Naive thymus-derived CD8-positive, alpha-beta T cell (primary cell): ENCODE data around the gene TSPAN32. TPM values are rescaled to one million over a fixed set of nuclear protein-coding genes. Genes with fewer than 3 reads are reported as not detected.

Source experiments
- ATAC-seq, 2 donors: fragments of 150-1000 bp; cut with Tn5 transposase in 1 of 2; sonication (Bioruptor Pico), chemical (Tn5 transposase) in 1 of 2; 1 replicate in 1 of 2; 2 replicates in 1 of 2; pipeline ENCODE4 v1.10.0; 2021; ENCODE audit warnings: mild to moderate bottlenecking in 2 of 2, moderate library complexity in 2 of 2
- POLR2A ChIA-PET: fragments of 350-600 bp; sonication (Branson Sonifier 250); formaldehyde crosslinking; loops from one replicate; lab custom pipeline; 2021; ENCODE audit warnings: antibody characterized with exemption; lab: Charles Lee
- DNase-seq, 10 donors: peaks; one replicate each; pipeline versions ENCODE4 v3.0.0 to v3.0.0-alpha.2; 2020 to 2022
- H3K27ac Mint-ChIP-seq, 10 donors: one replicate each; pipeline ENCODE4 v1.8.0; 2020 to 2022; ENCODE audit warnings: mild to moderate bottlenecking in 10 of 10, mixed read lengths in 10 of 10, moderate library complexity in 4 of 10, inconsistent platforms in 1 of 10
- H3K27me3 Mint-ChIP-seq, 5 donors: one replicate each; pipeline ENCODE4 v1.8.0; 2021 to 2022; ENCODE audit warnings: mixed read lengths in 5 of 5
- H3K36me3 Mint-ChIP-seq, 3 donors: one replicate each; pipeline ENCODE4 v1.8.0; 2020 to 2022; ENCODE audit warnings: mixed read lengths in 3 of 3, mild to moderate bottlenecking in 2 of 3, inconsistent platforms in 1 of 3
- H3K4me1 Mint-ChIP-seq, 4 donors: one replicate each; pipeline ENCODE4 v1.8.0; 2021 to 2022; ENCODE audit warnings: mixed read lengths in 4 of 4
- H3K4me3 Mint-ChIP-seq, 10 donors: one replicate each; pipeline ENCODE4 v1.8.0; 2020 to 2022; ENCODE audit warnings: mild to moderate bottlenecking in 10 of 10, mixed read lengths in 10 of 10, moderate library complexity in 6 of 10, inconsistent platforms in 1 of 10
- H3K9me3 Mint-ChIP-seq, 9 donors: one replicate each; pipeline ENCODE4 v1.8.0; 2020 to 2022; ENCODE audit warnings: mixed read lengths in 9 of 9, mild to moderate bottlenecking in 3 of 9, inconsistent platforms in 1 of 9, moderate library complexity in 1 of 9
- polyA plus RNA-seq, 3 donors: library from polyadenylated mRNA; unstranded; fragments of 300-500 nt; fragmentation: Illumina TruSeq; gene quantifications; one replicate each; pipeline ENCODE4 v1.2.3, GENCODE V29; 2021
- total RNA-seq, 8 experiments: library from RNA in 2 of 8; stranded (reverse) in 2 of 8; gene quantifications; one replicate each; pipeline ENCODE4 v1.2.3 and lab custom pipeline; 2021 to 2026

TSPAN32 gene
- total and polyA plus RNA-seq, 5 experiments from 2014 or later, result 58.5 to 171 (median 124) TPM

DNA sequence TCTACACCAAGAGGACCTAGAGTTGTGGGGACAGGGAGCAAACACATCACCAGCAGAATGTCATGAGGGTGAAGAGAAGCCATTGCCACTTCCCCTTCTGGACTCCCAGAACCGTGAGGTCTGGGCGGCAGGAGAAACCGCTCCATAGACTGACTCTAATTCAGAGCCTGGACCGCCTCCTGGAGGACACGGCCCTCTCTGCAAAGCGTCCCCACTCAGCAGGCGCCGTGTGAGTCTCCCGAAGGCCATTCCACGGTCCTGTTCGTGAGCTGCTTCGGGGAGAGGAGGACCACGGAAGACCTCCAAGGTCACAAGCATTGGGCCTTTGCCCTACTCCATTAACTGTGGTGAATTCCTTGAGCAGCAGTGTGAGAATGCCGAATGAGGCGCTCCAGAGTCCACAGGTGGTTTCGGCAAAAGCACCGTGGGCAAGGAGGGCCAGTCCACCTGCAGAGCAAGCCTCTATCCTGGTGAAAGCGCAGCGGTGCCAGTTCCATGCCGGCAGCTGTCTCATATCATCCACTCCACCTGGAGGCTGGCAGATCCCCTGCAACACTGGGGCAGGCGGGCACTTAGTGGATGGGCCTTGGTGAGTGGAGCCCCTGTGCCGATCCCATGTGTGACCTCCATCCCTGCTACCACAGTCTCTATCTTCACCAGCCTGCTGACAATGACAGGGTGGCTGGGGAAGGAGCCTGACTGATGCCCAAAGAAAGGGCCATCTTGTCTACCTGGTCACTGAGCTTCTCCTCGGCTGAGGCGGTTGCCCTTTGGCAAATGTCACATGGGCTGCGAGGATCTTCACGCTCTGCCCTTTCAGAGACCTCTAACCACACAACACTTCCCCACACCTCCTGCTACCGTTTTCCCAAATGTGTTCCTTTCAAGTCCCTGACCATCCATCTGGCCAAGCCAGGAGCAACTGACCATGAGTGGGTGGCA is 7.6 kb upstream of the TSPAN32 start:
- DNase-seq (peak in 2 of 10 donors; percentile 14 to 52), ATAC-seq (peak in 1 of 2 donors; percentile 16)
- POLR2A ChIA-PET, result interaction anchor here (1.5 to 4.3 kb wide), 3 partner anchors 10 to 95 kb away, joined by 3 to 25 read pairs (median 4); partner anchors contain the start of genes C11orf21 and TSPAN32
- Mint-ChIP-seq H3K9me3 (no peaks in the 10 kb centered on the region), H3K36me3 (peaks cover 0 to 12% (median 0%) of the 10 kb centered on the region in 3 donors), H3K27ac (peak overlapping the region; percentile 45 to 92 (median 81)), H3K27me3 (no peaks in the 10 kb centered on the region), H3K4me1 (peaks cover 32 to 70% (median 58%) of the 10 kb centered on the region in 4 donors), H3K4me3 (peak overlapping the region in 4 of 10 donors; percentile 20 to 64 (median 32))

DNA sequence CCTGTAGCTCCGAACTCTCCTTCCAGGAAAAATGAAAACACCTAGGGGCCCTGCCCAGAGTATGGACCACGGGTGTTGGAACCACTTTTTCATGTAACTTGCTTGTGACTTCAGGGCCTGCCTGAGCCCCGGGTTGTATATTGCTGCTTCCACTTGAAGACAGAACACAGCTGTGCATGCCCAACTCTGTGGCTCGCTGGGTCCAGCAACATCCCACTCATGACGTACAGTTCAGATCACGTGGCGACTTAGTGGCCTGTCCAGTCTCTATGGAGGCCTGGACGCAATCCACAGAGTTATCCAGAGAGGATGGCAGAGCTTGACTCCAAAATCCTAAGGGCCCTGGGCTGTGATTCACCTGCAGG is 6.9 kb upstream of the TSPAN32 start:
- DNase-seq, result peak in 2 of 10 donors; percentile 13 to 52
- H3K9me3 Mint-ChIP-seq, result no peaks in the 10 kb centered on the region

DNA sequence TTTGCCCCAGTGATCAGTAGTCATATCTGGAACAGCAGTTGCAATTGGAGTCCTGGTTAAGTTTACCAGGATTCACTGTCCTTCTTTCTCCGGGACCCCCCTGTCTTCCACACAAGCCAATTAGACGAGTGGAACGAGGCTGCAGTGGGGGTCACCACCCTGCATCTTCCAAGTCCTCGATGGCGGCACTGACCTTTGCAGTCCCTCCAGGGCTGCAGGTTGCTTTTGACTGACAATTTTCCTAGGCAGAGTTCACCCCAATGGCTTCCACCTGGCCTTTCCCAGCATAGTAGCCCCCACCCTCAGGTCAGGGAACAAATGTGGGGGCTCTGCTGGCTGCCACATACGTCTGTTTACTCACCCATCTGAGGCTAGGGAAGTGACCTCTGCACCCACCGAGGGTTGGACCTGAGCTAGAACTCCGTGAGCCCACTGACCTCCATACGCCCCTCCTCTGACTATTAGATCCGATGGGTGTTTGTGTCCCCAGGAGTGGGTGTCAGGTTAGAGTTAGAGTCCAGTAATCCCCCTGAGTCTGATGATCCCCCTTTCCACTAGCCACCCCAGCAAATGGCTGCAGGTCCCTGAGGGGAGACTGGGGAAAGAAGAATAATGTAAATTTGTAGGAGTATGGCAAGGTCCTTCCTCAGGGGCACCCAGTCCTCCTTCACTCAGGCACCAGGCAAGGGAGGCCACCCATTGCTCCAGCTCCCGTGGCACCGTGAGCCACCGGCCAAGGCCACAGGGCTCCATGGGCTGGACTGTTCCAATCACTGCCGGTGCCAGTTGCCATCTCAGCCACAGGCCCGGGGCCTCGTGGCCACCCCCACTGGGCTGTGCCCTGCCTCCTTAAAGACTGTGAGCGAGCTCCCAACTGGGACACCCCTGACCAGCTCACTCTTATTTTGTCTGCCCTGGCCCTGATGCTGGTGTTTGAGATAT is 5.6 kb upstream of the TSPAN32 start:
- Mint-ChIP-seq H3K9me3 (no peaks in the 10 kb centered on the region), H3K27ac (peak overlapping the region; percentile 8 to 82 (median 72)), H3K4me1 (peaks cover 28 to 65% (median 58%) of the 10 kb centered on the region in 4 donors), H3K27me3 (no peaks in the 10 kb centered on the region), H3K4me3 (peak overlapping the region in 1 of 10 donors; percentile 31), H3K36me3 (peaks cover 0 to 9% (median 0%) of the 10 kb centered on the region in 3 donors)
- ATAC-seq, result no peak
- POLR2A ChIA-PET, result interaction anchor here (2.1 to 4.3 kb wide), 2 partner anchors 8 to 11 kb away, joined by 4 to 25 read pairs; partner anchors contain the start of genes C11orf21 and TSPAN32
- DNase-seq, result peak in 2 of 10 donors; percentile 13 to 27

More for the DNA sequence above, 6.9 kb upstream of the TSPAN32 start:
- no peak overlapping the region for H3K4me3 Mint-ChIP-seq
- H3K27ac Mint-ChIP-seq, result peak overlapping the region; percentile 45 to 90 (median 80)
- H3K36me3 Mint-ChIP-seq, result peaks cover 0 to 9% (median 0%) of the 10 kb centered on the region in 3 donors
- H3K4me1 Mint-ChIP-seq, result peaks cover 31 to 69% (median 59%) of the 10 kb centered on the region in 4 donors
- H3K27me3 Mint-ChIP-seq, result no peaks in the 10 kb centered on the region
- POLR2A ChIA-PET, result interaction anchor here (1.5 to 4.3 kb wide), 3 partner anchors 9 to 95 kb away, joined by 3 to 25 read pairs (median 4); partner anchors contain the start of genes C11orf21 and TSPAN32
- ATAC-seq, result no peak

DNA sequence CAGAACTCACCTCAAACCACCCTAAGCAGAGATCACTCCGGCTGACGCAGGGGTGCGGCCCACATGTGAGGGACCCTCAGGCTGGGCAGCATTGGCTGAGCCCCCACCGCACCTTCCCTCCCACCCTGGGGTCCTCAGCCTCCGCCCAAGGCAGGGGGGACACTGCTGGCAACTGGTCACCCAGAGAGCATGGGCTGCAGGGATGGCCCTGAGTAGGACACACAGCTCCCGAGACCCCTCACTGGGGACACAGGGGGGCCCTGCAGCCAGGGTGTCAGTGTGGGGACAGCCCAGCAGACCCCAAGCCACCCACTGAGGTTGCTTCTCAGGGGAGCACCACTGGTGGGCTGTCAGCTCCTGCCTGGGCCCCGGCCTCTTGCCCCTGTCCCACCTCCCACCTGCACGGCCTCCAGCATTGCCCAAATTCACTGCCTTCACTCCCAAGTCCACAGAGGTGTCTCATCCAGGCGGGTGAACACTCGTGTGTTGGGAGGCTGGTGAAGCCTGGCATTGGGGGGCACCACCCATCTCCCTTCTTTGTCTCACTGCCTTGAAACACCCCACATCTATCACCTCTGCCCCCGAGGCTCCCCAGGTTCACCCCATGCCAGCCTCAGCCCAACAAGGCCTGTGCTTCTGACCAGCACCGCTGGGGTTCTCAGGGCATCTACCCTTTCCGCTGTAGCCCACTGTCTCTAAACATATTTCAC is 4.7 kb upstream of the TSPAN32 start:
- ATAC-seq (no peak), DNase-seq (peak in 2 of 10 donors; percentile 15 to 37)
- peaks cover 0 to 9% (median 2%) of the 10 kb centered on the region in 3 donors for H3K36me3 Mint-ChIP-seq
- peaks cover 31 to 68% (median 64%) of the 10 kb centered on the region in 4 donors for H3K4me1 Mint-ChIP-seq
- H3K27me3 Mint-ChIP-seq, result no peaks in the 10 kb centered on the region
- peak overlapping the region; percentile 58 to 98 (median 90) for H3K27ac Mint-ChIP-seq
- POLR2A ChIA-PET, result interaction anchor here (0.8 to 10.9 kb wide), 4 partner anchors 10 to 106 kb away, joined by 3 to 113 read pairs (median 18); partner anchors contain the start of gene TSSC4
- H3K9me3 Mint-ChIP-seq, result no peaks in the 10 kb centered on the region
- peak overlapping the region in 3 of 10 donors; percentile 20 to 69 (median 68) for H3K4me3 Mint-ChIP-seq

DNA sequence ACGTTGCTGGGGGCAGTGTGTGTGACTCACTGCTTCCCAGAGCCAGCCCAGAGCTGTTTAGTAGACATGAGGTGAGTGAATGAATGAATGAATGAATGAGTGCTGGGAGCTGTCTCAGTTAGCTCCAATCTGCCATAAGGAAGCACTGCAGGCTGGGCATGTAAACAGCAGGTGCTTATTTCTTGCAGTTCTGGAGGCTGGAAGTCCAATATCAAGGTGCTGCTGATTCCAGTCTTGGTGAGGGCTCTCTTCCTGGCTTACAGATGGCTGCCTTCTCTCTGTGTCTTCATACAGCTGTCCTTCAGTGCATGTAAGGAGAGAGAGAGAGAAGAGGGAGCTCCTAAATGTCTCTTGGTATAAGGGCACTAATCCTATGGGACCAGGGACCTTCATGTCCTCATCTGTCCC is 4.2 kb upstream of the TSPAN32 start:
- no peaks in the 10 kb centered on the region for H3K27me3 Mint-ChIP-seq
- DNase-seq (peak in 1 of 10 donors; percentile 12), ATAC-seq (no peak)
- H3K4me1 Mint-ChIP-seq, result peaks cover 29 to 67% (median 63%) of the 10 kb centered on the region in 4 donors
- H3K9me3 Mint-ChIP-seq, result no peaks in the 10 kb centered on the region
- peak overlapping the region in 8 of 10 donors; percentile 19 to 98 (median 52) for H3K4me3 Mint-ChIP-seq
- POLR2A ChIA-PET, result interaction anchor here (0.8 to 10.9 kb wide), 5 partner anchors 10 to 112 kb away, joined by 3 to 113 read pairs (median 4); partner anchors contain the start of gene TSSC4
- H3K27ac Mint-ChIP-seq, result peak overlapping the region; percentile 58 to 98 (median 90)
- H3K36me3 Mint-ChIP-seq, result peaks cover 0 to 9% (median 2%) of the 10 kb centered on the region in 3 donors

DNA sequence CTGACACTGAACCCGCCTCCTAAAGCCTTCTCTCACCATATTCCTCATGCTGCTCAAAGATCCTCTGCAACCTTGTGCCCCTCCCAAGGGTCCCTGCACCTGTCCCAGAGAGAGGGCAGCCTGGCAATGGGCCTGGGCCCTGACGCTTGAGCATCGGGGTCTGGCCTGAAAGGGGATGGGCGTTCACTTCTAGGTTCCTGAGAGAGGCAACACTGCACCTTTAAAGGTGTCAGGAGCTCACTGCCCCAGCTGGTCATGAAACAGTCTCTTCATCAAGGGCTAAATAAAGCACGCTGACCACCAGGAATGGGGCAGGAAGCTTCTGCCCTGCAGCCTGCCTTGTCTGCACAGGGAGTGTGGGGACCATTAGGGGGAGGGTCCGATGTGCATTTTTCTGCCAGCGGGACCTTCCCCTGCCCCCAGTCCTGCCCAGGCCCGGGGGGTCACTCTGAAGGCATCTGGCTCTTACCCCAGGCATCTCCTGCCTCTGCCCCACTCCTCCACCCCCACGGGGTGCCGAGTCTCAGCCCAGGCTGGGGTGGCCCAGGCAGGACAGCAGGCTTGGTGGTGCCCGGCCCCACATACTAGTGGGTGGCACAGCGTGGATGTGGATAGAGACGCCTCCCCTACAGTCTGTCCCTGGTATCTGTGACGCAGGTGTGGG is 3.5 kb upstream of the TSPAN32 start:
- peaks cover 0 to 9% (median 2%) of the 10 kb centered on the region in 3 donors for H3K36me3 Mint-ChIP-seq
- H3K4me3 Mint-ChIP-seq, result peak overlapping the region; percentile 19 to 98 (median 95)
- ATAC-seq (no peak), DNase-seq (peak in 1 of 10 donors; percentile 14)
- peaks cover 30 to 69% (median 63%) of the 10 kb centered on the region in 4 donors for H3K4me1 Mint-ChIP-seq
- H3K9me3 Mint-ChIP-seq, result no peaks in the 10 kb centered on the region
- POLR2A ChIA-PET, result interaction anchor here (0.8 to 10.9 kb wide), 11 partner anchors 9 to 123 kb away, joined by 3 to 113 read pairs (median 4); partner anchors contain the start of gene TSSC4
- H3K27ac Mint-ChIP-seq, result peak overlapping the region; percentile 85 to 98 (median 94)
- no peaks in the 10 kb centered on the region for H3K27me3 Mint-ChIP-seq

DNA sequence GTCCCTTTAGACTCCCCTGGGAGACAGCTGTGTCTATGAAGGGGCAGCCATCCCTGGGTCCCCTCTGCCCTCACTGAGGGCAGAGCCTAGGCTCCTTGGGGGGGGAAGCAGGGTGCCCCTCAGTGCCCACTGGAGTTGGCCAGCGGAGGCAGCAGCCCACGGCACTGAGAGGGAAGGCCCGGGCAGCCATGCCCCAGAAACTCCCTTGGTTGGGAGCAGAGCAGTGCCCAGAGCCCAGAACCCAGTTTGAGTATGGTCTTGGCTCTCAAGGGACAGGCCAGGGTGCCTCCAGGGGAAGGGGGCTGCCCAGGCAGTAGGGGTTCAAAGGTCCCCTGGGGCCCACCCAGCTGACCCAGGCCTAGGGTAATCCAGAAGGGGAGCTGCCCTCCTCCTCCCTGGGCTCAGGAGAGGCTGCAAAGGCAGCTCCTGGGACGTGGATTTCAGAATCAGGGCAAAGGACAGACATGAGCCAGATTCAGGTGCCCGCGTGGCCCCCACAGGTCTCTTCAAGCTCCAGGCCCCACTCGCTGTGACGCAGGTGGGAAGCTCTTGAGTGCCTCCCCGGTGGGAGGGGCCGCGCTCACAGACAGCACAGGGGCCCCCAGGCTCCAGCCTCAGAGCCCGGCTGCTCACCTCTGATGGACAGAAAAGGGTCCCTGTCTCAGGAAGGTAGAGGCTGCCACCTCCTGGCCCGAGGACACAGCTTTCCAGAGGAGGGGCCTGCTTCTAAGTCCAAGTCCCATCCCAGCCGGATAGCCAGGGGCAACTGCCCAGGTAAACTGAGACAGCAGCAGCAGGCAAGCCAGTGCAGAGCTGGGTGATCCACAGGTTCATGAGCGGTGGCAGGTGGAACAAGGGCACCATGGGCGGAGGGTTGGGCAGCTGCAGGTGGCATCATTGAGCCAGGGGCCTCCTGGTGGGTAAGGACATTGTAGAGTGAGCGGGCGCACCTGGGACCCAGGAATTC is 2.7 kb upstream of the TSPAN32 start:
- H3K27ac Mint-ChIP-seq, result peak overlapping the region; percentile 85 to 98 (median 94)
- H3K36me3 Mint-ChIP-seq, result peaks cover 0 to 9% (median 2%) of the 10 kb centered on the region in 3 donors
- DNase-seq, result peak in 9 of 10 donors; percentile 46 to 86 (median 71)
- no peaks in the 10 kb centered on the region for H3K27me3 Mint-ChIP-seq
- peak; percentile 59 to 61 for ATAC-seq
- POLR2A ChIA-PET, result interaction anchor here (0.8 to 10.9 kb wide), 19 partner anchors 10 to 149 kb away, joined by 3 to 113 read pairs (median 4); partner anchors contain the start of genes CD81 and TSSC4
- no peaks in the 10 kb centered on the region for H3K9me3 Mint-ChIP-seq
- H3K4me3 Mint-ChIP-seq, result peak overlapping the region; percentile 83 to 98 (median 95)
- H3K4me1 Mint-ChIP-seq, result peaks cover 28 to 72% (median 62%) of the 10 kb centered on the region in 4 donors

DNA sequence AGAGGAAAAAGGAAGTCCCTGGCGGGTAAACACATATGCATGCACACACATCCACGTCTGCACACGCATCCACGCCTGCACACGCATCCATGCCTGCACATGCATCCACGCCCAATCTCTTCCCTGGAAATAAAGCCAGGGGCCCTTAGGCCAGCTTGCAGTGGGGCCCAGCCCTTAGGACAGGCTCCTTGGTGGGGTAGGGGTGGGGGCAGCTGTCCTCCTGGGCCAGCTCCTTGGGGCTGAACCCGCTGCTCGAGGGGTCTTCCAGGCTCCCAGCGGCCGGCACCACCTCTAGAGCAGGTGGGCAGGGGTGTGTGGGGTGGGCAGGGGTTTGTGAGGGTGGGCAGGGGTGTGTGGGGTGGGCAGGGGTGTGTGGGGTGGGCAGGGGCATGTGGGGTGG is 2.0 kb upstream of the TSPAN32 start:
- H3K36me3 Mint-ChIP-seq, result peaks cover 0 to 9% (median 2%) of the 10 kb centered on the region in 3 donors
- H3K4me3 Mint-ChIP-seq, result peak overlapping the region; percentile 83 to 98 (median 95)
- DNase-seq, result peak in 1 of 10 donors; percentile 32
- no peaks in the 10 kb centered on the region for H3K9me3 Mint-ChIP-seq
- peak in 1 of 2 donors; percentile 1 for ATAC-seq
- H3K27ac Mint-ChIP-seq, result peak overlapping the region; percentile 85 to 98 (median 94)
- POLR2A ChIA-PET, result interaction anchor here (0.8 to 10.9 kb wide), 19 partner anchors 10 to 148 kb away, joined by 3 to 113 read pairs (median 4); partner anchors contain the start of genes CD81 and TSSC4
- H3K27me3 Mint-ChIP-seq, result no peaks in the 10 kb centered on the region
- H3K4me1 Mint-ChIP-seq, result peaks cover 26 to 72% (median 63%) of the 10 kb centered on the region in 4 donors

DNA sequence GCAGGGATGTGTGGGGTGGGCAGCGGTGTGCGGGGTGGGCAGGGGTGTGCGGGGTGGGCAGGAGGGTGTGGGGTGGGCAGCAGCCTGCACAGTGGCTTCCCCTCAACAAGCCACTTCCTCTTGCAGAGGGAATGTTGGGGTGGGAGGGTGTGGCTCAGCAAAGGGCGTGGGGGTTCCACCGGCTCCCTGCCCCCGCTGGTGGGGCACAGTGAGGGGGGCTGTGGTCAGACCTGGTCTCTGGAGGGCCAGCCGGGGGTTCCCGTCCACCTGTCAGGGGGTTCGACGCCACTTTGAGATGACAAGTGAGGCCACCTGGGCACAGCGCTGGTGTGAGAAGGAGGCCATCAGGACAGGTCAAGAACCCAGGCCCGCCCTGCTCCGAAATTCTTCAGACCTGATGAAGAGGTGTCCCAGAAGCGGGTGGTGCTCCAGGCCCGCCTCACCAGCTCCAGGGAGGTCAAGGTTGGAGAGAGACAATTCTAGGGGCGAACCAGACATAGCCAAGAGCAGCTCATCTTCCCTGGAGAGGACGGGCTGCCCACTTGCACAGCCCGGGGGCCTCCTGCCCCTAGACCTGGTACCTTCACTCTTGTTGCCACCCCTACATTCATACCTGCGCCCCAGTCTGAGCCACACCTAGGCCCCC is 1.4 kb upstream of the TSPAN32 start:
- peaks cover 27 to 72% (median 64%) of the 10 kb centered on the region in 4 donors for H3K4me1 Mint-ChIP-seq
- POLR2A ChIA-PET, result interaction anchor here (0.7 to 10.9 kb wide), 13 partner anchors 10 to 542 kb away, joined by 3 to 113 read pairs (median 5); partner anchors contain the start of genes ASCL2, CD81 and TSSC4
- no peaks in the 10 kb centered on the region for H3K27me3 Mint-ChIP-seq
- peaks cover 0 to 9% (median 2%) of the 10 kb centered on the region in 3 donors for H3K36me3 Mint-ChIP-seq
- peak overlapping the region; percentile 74 to 96 (median 95) for H3K27ac Mint-ChIP-seq
- ATAC-seq (peak; percentile 27 to 47), DNase-seq (peak in 7 of 10 donors; percentile 20 to 77 (median 54))
- H3K9me3 Mint-ChIP-seq, result no peaks in the 10 kb centered on the region
- peak overlapping the region; percentile 91 to 98 (median 94) for H3K4me3 Mint-ChIP-seq
